ENCODE measurements around the gene SMARCC2.

Gene SMARCC2

GRCh38 chr12:56141946-56142784, 47.1 kb downstream of the SMARCC2 start:
- Histone ChIP-seq H3K9me3 (replicated peaks; ENCODE audit: low read length) (no peaks in the 10 kb centered on the region), H3K9ac (ENCODE audit: low read depth, low read length) (no peak overlapping the region), H3K27me3 (ENCODE audit: control insufficient read depth, insufficient read depth, low read length) (no peaks in the 10 kb centered on the region), H3K4me3 (ENCODE audit: low read length) (no peak overlapping the region), H3K4me1 (ENCODE audit: control insufficient read depth, insufficient read depth, low read length) (no peaks in the 10 kb centered on the region), H3K4me2 (ENCODE audit: low read length) (no peak overlapping the region), H3K36me3 (ENCODE audit: insufficient read depth, low read length) (peaks cover 67% of the 10 kb centered on the region)

DNA sequence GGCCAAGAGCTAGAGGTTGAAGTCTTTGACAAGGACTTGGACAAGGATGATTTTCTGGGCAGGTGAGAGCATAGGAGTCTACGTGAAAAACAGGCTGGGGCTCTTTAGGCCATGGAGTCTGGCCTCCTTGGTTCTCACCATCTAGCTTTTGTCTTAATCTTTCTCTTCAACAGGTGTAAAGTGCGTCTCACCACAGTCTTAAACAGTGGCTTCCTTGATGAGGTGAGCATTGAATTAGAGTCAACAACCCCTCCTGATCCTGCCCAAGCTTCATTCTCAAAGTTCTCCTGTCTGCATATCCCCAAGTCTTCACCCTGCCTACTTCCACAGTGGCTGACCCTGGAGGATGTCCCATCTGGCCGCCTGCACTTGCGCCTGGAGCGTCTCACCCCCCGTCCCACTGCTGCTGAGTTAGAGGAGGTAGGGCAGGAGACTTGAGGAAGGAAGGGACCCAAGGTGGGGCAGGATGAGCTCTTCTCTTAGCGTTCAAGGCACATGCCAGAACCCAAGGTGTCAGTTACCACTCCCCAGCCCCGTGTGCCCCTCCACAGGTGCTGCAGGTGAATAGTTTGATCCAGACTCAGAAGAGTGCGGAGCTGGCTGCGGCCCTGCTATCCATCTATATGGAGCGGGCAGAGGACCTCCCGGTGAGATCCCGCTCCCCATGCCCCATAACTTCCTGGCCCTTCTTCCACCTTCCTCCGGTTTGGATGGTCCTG, 51.3 kb downstream of the SMARCC2 start:
- Histone ChIP-seq H3K4me3 (ENCODE audit: low read length) (no peak overlapping the region), H3K4me1 (ENCODE audit: control insufficient read depth, insufficient read depth, low read length) (no peaks in the 10 kb centered on the region), H3K9ac (ENCODE audit: low read depth, low read length) (no peak overlapping the region), H3K36me3 (ENCODE audit: insufficient read depth, low read length) (peaks cover 77% of the 10 kb centered on the region), H3K9me3 (replicated peaks; ENCODE audit: low read length) (no peaks in the 10 kb centered on the region), H3K4me2 (ENCODE audit: low read length) (no peak overlapping the region), H3K27me3 (ENCODE audit: control insufficient read depth, insufficient read depth, low read length) (no peaks in the 10 kb centered on the region)

DNA sequence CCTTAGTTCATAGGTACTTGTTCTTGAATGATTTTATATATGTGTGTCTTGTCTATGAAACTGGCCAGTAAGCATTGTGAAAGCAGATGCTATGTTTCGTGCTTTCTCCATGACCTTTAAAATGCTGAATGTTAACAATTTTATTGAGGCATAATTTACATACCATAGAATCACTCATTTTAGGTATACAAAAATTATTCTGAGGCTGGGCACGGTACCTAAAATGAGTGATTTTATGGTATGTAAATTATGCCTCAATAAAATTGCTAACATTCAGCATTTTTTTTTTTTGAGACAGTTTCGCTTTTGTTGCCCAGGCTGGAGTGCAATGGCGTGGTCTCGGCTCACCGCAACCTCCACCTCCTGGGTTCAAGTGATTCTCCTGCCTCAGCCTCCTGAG, 54.4 kb downstream of the SMARCC2 start:
- Histone ChIP-seq H3K4me1 (ENCODE audit: control insufficient read depth, insufficient read depth, low read length) (peaks cover 6% of the 10 kb centered on the region), H3K4me2 (ENCODE audit: low read length) (no peak overlapping the region), H3K27me3 (ENCODE audit: control insufficient read depth, insufficient read depth, low read length) (no peaks in the 10 kb centered on the region), H3K36me3 (ENCODE audit: insufficient read depth, low read length) (peaks cover 83% of the 10 kb centered on the region), H3K9me3 (replicated peaks; ENCODE audit: low read length) (no peaks in the 10 kb centered on the region), H3K9ac (ENCODE audit: low read depth, low read length) (no peak overlapping the region), H3K4me3 (ENCODE audit: low read length) (no peak overlapping the region)

GRCh38 chr12:56130876-56131275, 58.4 kb downstream of the SMARCC2 start:
- H3K36me3 ChIP-seq (ENCODE audit: insufficient read depth, low read length): peaks cover 44% of the 10 kb centered on the region
- no peaks in the 10 kb centered on the region for H3K27me3 ChIP-seq (ENCODE audit: control insufficient read depth, insufficient read depth, low read length)
- H3K9me3 ChIP-seq (replicated peaks; ENCODE audit: low read length): no peaks in the 10 kb centered on the region
- H3K4me1 ChIP-seq (ENCODE audit: control insufficient read depth, insufficient read depth, low read length): peaks cover 28% of the 10 kb centered on the region
- no peak overlapping the region for H3K4me2 ChIP-seq (ENCODE audit: low read length)
- H3K9ac ChIP-seq (ENCODE audit: low read depth, low read length): no peak overlapping the region
- H3K4me3 ChIP-seq (ENCODE audit: low read length): no peak overlapping the region

- peak overlapping the region; percentile 83 for H3K4me3 ChIP-seq (ENCODE audit: low read length)
- H3K27me3 ChIP-seq (ENCODE audit: control insufficient read depth, insufficient read depth, low read length): no peaks in the 10 kb centered on the region
- H3K4me2 ChIP-seq (ENCODE audit: low read length): peak overlapping the region; percentile 87
- peaks cover 29% of the 10 kb centered on the region for H3K4me1 ChIP-seq (ENCODE audit: control insufficient read depth, insufficient read depth, low read length)
- peak overlapping the region; percentile 82 for H3K9ac ChIP-seq (ENCODE audit: low read depth, low read length)
- peaks cover 41% of the 10 kb centered on the region for H3K36me3 ChIP-seq (ENCODE audit: insufficient read depth, low read length)
- no peaks in the 10 kb centered on the region for H3K9me3 ChIP-seq (replicated peaks; ENCODE audit: low read length)
Measured at GRCh38 chr12:56129942-56130495, 59.3 kb downstream of the SMARCC2 start.

- peaks cover 40% of the 10 kb centered on the region for H3K36me3 ChIP-seq (ENCODE audit: insufficient read depth, low read length)
- no peaks in the 10 kb centered on the region for H3K9me3 ChIP-seq (replicated peaks; ENCODE audit: low read length)
- H3K4me2 ChIP-seq (ENCODE audit: low read length): peak overlapping the region; percentile 87
- peaks cover 29% of the 10 kb centered on the region for H3K4me1 ChIP-seq (ENCODE audit: control insufficient read depth, insufficient read depth, low read length)
- H3K4me3 ChIP-seq (ENCODE audit: low read length): peak overlapping the region; percentile 83
- peak overlapping the region; percentile 82 for H3K9ac ChIP-seq (ENCODE audit: low read depth, low read length)
- H3K27me3 ChIP-seq (ENCODE audit: control insufficient read depth, insufficient read depth, low read length): no peaks in the 10 kb centered on the region
Measured at GRCh38 chr12:56129206-56129941, 59.9 kb downstream of the SMARCC2 start.

- Histone ChIP-seq H3K4me2 (ENCODE audit: low read length) (peak overlapping the region; percentile 87), H3K4me3 (ENCODE audit: low read length) (peak overlapping the region; percentile 83), H3K36me3 (ENCODE audit: insufficient read depth, low read length) (peaks cover 33% of the 10 kb centered on the region), H3K9me3 (replicated peaks; ENCODE audit: low read length) (no peaks in the 10 kb centered on the region), H3K27me3 (ENCODE audit: control insufficient read depth, insufficient read depth, low read length) (no peaks in the 10 kb centered on the region), H3K4me1 (ENCODE audit: control insufficient read depth, insufficient read depth, low read length) (peaks cover 29% of the 10 kb centered on the region), H3K9ac (ENCODE audit: low read depth, low read length) (peak overlapping the region; percentile 82)
Measured at GRCh38 chr12:56128670-56129205, 60.5 kb downstream of the SMARCC2 start.

DNA sequence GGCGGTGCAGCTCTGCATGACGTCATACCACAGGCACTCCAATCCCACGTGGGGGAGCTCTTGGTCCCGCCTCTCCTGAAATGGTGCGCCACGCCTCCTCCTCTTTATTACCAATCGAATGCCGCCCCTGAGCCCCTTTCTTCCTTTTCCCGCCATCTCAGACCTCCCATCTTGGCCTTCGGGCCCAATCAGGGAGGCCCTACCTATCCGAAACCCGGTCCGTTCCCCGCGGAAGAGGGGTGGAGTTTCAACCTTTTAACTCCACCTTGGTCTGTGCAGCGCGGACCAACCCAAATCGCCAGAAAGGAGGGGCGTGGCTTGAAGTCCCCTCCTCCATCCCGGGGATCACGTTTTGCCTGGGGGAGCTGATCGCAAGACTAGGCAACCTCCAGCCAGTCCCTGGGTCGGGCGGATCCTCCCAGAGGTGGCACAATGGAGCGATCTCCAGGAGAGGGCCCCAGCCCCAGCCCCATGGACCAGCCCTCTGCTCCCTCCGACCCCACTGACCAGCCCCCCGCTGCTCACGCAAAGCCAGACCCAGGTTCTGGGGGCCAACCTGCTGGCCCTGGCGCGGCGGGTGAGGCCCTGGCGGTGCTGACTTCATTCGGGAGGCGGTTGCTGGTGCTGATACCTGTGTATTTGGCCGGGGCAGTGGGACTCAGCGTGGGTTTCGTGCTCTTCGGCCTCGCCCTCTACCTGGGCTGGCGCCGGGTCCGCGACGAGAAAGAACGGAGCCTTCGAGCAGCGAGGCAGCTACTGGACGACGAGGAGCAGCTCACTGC, 61.2 kb downstream of the SMARCC2 start, which contains the start of gene ESYT1:
TSS of gene ESYT1 (plus strand) at position 380 of the 782 bp plus-strand sequence. CDS start at position 433, 53 bp downstream.
- no peaks in the 10 kb centered on the region for H3K9me3 ChIP-seq (replicated peaks; ENCODE audit: low read length)
- peak within 1 kb of the TSS; percentile 83 for H3K4me3 ChIP-seq (ENCODE audit: low read length)
- H3K4me1 ChIP-seq (ENCODE audit: control insufficient read depth, insufficient read depth, low read length): peaks cover 29% of the 10 kb centered on the region
- H3K4me2 ChIP-seq (ENCODE audit: low read length): peak within 1 kb of the TSS; percentile 87
- peak within 1 kb of the TSS; percentile 82 for H3K9ac ChIP-seq (ENCODE audit: low read depth, low read length)
- H3K27me3 ChIP-seq (ENCODE audit: control insufficient read depth, insufficient read depth, low read length): no peaks in the 10 kb centered on the region
- H3K36me3 ChIP-seq (ENCODE audit: insufficient read depth, low read length): peaks cover 27% of the 10 kb centered on the region

DNA sequence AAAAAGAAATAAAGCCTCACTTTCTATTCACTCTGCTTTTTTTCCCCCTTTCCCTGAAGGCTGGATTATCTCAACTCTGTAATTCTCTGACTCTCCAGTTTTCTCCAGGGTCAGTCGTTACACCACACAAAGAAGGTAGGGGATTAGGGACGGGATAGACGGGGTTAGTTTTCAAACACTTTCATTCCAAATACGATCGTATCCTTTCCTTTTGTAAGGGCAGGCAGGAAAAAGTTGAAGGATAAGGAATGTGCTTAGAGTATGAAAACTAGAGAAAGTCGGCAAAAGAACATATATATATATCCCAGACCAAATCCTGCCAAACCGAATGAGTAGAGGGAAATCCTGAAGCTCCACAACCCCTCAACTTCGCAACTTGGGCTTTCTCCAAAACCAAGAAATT, 61.8 kb downstream of the SMARCC2 start:
- Histone ChIP-seq H3K4me2 (ENCODE audit: low read length) (peak overlapping the region; percentile 87), H3K4me3 (ENCODE audit: low read length) (peak overlapping the region; percentile 58), H3K36me3 (ENCODE audit: insufficient read depth, low read length) (peaks cover 23% of the 10 kb centered on the region), H3K4me1 (ENCODE audit: control insufficient read depth, insufficient read depth, low read length) (peaks cover 29% of the 10 kb centered on the region), H3K9me3 (replicated peaks; ENCODE audit: low read length) (no peaks in the 10 kb centered on the region), H3K27me3 (ENCODE audit: control insufficient read depth, insufficient read depth, low read length) (no peaks in the 10 kb centered on the region), H3K9ac (ENCODE audit: low read depth, low read length) (peak overlapping the region; percentile 66)

GRCh38 chr12:56126732-56127239, 62.5 kb downstream of the SMARCC2 start:
- Histone ChIP-seq H3K36me3 (ENCODE audit: insufficient read depth, low read length) (peaks cover 16% of the 10 kb centered on the region), H3K27me3 (ENCODE audit: control insufficient read depth, insufficient read depth, low read length) (no peaks in the 10 kb centered on the region), H3K4me1 (ENCODE audit: control insufficient read depth, insufficient read depth, low read length) (peaks cover 29% of the 10 kb centered on the region), H3K9ac (ENCODE audit: low read depth, low read length) (peak overlapping the region; percentile 66), H3K9me3 (replicated peaks; ENCODE audit: low read length) (no peaks in the 10 kb centered on the region), H3K4me3 (ENCODE audit: low read length) (peak overlapping the region; percentile 58), H3K4me2 (ENCODE audit: low read length) (peak overlapping the region; percentile 87)

All from skeletal muscle satellite cell (primary cell).